Kidney (tissue), 14 donors: ENCODE measurements around the gene RASL11A. TPM values are rescaled to one million over a fixed set of nuclear protein-coding genes. Genes with fewer than 3 reads are reported as not detected.

Experiments used
- DNase-seq, 5 donors: peaks; one replicate each; pipeline ENCODE4 v3.0.0-alpha.2; 2013 to 2020
- FAIRE-seq: peaks from 2 replicates; lab custom pipeline; 2012; peaks lifted over from hg19 to GRCh38; lab: Jason Lieb, UNC
- H3K27ac ChIP-seq, 2 donors: one replicate each; pipeline ENCODE4 v1.7.0; 2013; ENCODE audit warnings: low read depth in 2 of 2, low read length in 2 of 2, inconsistent platforms in 1 of 2
- H3K27me3 ChIP-seq: one replicate; pipeline ENCODE4 v1.7.1; 2013; ENCODE audit warnings: low read length, inconsistent platforms; ENCODE audit not compliant: control insufficient read depth, insufficient read depth
- H3K36me3 ChIP-seq, 3 donors: one replicate each; pipeline versions ENCODE4 v1.7.0 to v1.7.1; 2013; ENCODE audit warnings: low read length in 3 of 3, control low read depth in 1 of 3, inconsistent platforms in 1 of 3; ENCODE audit not compliant: insufficient read depth in 3 of 3, control insufficient read depth in 2 of 3
- H3K4me1 ChIP-seq, 3 donors: one replicate each; pipeline versions ENCODE4 v1.7.0 to v1.7.1; 2013; ENCODE audit warnings: low read length in 3 of 3, inconsistent platforms in 1 of 3, low read depth in 1 of 3; ENCODE audit not compliant: control insufficient read depth in 2 of 3, insufficient read depth in 2 of 3
- H3K4me3 ChIP-seq, 3 donors: one replicate each; pipeline versions ENCODE4 v1.7.0 to v1.8.1; 2013; ENCODE audit warnings: low read length in 3 of 3, control low read depth in 1 of 3, inconsistent platforms in 1 of 3
- H3K9ac ChIP-seq, 3 donors: one replicate each; pipeline versions ENCODE4 v1.7.0 to v1.7.1; 2013; ENCODE audit warnings: low read length in 3 of 3, control low read depth in 1 of 3, inconsistent platforms in 1 of 3
- H3K9me3 ChIP-seq, 3 donors: one replicate each; pipeline versions ENCODE4 v1.7.0 to v1.7.1; 2013; ENCODE audit warnings: low read length in 3 of 3, control low read depth in 1 of 3, inconsistent platforms in 1 of 3; ENCODE audit not compliant: control insufficient read depth in 2 of 3, insufficient read depth in 1 of 3
- intact Hi-C: fragments of 100-400 bp; cut with DNase I; formaldehyde crosslinking; loops from one replicate; pipeline ENCODE4 v1.11.1; 2022
- polyA plus RNA-seq: library from polyadenylated mRNA; stranded (reverse); fragments of 350-450 nt; fragmentation: Illumina TruSeq; extraction: RNeasy Lipid Tissue Mini Kit (QIAGEN cat#74804); gene quantifications from one replicate; pipeline ENCODE4 v1.2.3, GENCODE V29; 2014; ENCODE audit warnings: low read depth, low replicate concordance; ENCODE audit not compliant: insufficient read depth
- total RNA-seq: library from RNA; stranded (reverse); fragmentation: NEBNext Ultra II Directional; extraction: Animal tissue kit (Norgen Biotek cat#: 25700); gene quantifications from one replicate; pipeline ENCODE4 v1.2.1, GENCODE V29; 2021
- TF ChIP-seq, protein P1 (sequence below): IDR thresholded peaks from 3 replicates; pipeline ENCODE4 v1.5.1; 2012; ENCODE audit warnings: mild to moderate bottlenecking, moderate library complexity, borderline replicate concordance; ENCODE audit not compliant: insufficient read depth; ENCODE audit errors: extremely low read depth
- donor health status: control.
- donor health status: control.
- donor health status: control.
- donor health status: control.
- donor health status: control.
- donor health status: DM: yes; HTN: yes; CAD: no.
- donor health status: Normal renal cell carcinoma (clear cell type).

RASL11A gene
- total and polyA plus RNA-seq, 2 donors from 2014 or later = 42.4 to 66.6 TPM

DNA sequence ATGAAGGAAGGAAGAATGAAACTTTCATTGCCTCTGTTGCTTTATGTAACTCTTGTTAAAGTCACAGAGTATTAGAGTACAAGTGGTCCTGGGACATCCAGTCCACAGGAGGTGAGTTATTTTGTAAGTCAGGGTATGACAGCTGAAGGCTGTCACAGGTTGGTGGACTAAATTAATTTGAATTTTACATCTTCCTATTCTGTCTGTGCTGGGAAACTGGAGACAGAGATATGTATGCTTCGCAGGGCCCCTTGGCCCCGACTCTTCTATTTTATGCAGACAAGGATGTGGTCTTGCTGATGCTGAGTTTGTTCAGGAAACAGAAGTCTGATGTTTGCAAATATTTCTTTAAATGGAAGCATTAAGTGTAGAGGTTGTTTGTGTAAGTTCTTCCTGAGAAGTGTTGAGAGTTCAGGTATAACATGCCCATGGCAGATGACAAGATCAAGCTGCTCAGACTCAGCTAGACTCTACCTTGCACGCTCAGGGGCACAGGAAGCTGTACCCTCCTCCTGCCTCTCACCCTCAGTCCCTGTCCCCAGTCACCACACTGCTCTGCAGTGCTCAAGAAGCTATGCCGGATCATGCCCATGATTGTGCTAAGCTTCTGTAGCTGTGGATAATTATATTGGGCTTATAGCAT is 23.4 kb downstream of the RASL11A start:
- H3K36me3 ChIP-seq = no peaks in the 10 kb centered on the region
- no peaks in the 10 kb centered on the region for H3K27me3 ChIP-seq
- intact Hi-C loops = no loop called here
- no peaks in the 10 kb centered on the region for H3K9me3 ChIP-seq
- no peaks in the 10 kb centered on the region for H3K4me1 ChIP-seq
- H3K27ac ChIP-seq = no peak overlapping the region
- no peak overlapping the region for H3K4me3 ChIP-seq
- TF ChIP-seq, protein P1, sequence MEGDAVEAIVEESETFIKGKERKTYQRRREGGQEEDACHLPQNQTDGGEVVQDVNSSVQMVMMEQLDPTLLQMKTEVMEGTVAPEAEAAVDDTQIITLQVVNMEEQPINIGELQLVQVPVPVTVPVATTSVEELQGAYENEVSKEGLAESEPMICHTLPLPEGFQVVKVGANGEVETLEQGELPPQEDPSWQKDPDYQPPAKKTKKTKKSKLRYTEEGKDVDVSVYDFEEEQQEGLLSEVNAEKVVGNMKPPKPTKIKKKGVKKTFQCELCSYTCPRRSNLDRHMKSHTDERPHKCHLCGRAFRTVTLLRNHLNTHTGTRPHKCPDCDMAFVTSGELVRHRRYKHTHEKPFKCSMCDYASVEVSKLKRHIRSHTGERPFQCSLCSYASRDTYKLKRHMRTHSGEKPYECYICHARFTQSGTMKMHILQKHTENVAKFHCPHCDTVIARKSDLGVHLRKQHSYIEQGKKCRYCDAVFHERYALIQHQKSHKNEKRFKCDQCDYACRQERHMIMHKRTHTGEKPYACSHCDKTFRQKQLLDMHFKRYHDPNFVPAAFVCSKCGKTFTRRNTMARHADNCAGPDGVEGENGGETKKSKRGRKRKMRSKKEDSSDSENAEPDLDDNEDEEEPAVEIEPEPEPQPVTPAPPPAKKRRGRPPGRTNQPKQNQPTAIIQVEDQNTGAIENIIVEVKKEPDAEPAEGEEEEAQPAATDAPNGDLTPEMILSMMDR = no peak
- no peak for DNase-seq
- no peak overlapping the region for H3K9ac ChIP-seq
- no peak for FAIRE-seq

GRCh38 chr13:27295096-27295495 is 24.5 kb downstream of the RASL11A start:
- H3K4me1 ChIP-seq = no peaks in the 10 kb centered on the region
- no peaks in the 10 kb centered on the region for H3K27me3 ChIP-seq
- TF ChIP-seq, protein P1 = no peak
- DNase-seq = no peak
- intact Hi-C loops = no loop called here
- FAIRE-seq = no peak
- H3K4me3 ChIP-seq = no peak overlapping the region
- no peaks in the 10 kb centered on the region for H3K36me3 ChIP-seq
- H3K9me3 ChIP-seq = no peaks in the 10 kb centered on the region
- no peak overlapping the region for H3K27ac ChIP-seq
- no peak overlapping the region for H3K9ac ChIP-seq

GRCh38 chr13:27295660-27296059 is 25.0 kb downstream of the RASL11A start:
- no peak overlapping the region for H3K4me3 ChIP-seq
- no peak overlapping the region for H3K9ac ChIP-seq
- no peaks in the 10 kb centered on the region for H3K9me3 ChIP-seq
- intact Hi-C loops = no loop called here
- H3K36me3 ChIP-seq = no peaks in the 10 kb centered on the region
- no peak overlapping the region for H3K27ac ChIP-seq
- DNase-seq = no peak
- no peaks in the 10 kb centered on the region for H3K4me1 ChIP-seq
- FAIRE-seq = no peak
- no peaks in the 10 kb centered on the region for H3K27me3 ChIP-seq
- TF ChIP-seq, protein P1 = no peak

- TF ChIP-seq, protein P1 = no peak
Observed at GRCh38 chr13:27296496-27296895, 25.9 kb downstream of the RASL11A start.

More at GRCh38 chr13:27296496-27296895, 25.9 kb downstream of the RASL11A start:
- H3K4me1 ChIP-seq = no peaks in the 10 kb centered on the region
- FAIRE-seq = no peak
- no peaks in the 10 kb centered on the region for H3K36me3 ChIP-seq
- intact Hi-C loops = no loop called here
- H3K9me3 ChIP-seq = no peaks in the 10 kb centered on the region
- no peak overlapping the region for H3K4me3 ChIP-seq
- DNase-seq = no peak
- H3K27me3 ChIP-seq = no peaks in the 10 kb centered on the region
- H3K27ac ChIP-seq = no peak overlapping the region
- no peak overlapping the region for H3K9ac ChIP-seq
